HG03175 (cell line): ENCODE measurements around the gene MLLT6.

Source experiments
- ATAC-seq: cut with Tn5 transposase; IDR thresholded peaks from one replicate; pipeline ENCODE4 v1.9.1; 2021; ENCODE audit warnings: mild to moderate bottlenecking, moderate library complexity; ENCODE audit not compliant: unreplicated experiment

MLLT6 gene

DNA sequence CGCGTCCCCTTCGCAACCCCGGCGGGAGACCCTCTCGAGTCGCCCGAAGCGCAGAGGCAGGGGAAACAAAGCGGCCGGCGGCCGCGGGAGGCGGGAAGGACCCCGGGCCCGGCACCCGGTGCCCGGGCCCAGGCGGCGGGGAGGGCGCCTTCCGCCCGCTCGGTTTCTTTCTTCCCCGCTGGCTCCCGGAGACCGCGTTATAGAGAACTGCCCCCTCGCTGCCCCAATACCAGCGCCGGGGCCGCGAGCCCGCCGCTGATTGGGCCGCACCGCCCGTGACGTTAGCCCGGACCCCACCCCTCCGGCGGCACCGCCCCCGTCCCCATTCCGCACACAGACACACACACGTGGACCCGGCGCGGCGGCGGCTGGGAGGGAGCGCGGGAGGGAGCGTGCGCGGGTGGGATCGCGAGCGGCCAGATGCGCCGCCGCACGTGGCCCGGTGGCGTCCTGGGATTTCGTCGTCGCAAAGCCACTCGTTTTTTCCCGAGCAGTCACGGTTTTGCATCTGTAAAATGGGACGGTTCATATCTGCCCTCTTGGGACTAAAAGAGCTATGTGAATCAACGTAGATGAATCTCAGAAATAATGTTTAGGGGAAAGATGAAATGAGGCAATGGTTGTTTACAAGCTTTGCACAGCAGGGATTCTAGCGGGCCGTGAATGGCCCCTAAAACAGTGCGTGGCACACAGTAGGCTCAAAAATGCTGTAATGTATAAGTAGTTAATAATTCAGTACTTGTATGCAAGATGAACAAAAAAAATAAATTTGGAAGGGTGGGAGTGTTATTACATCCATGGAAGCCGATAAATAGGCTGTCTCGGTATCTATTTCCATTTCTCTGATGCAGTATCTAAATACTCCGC is 30.1 kb upstream of the MLLT6 start, which contains the start of gene EPOP:
Gene EPOP (minus strand): TSS at position 209 of the 867 bp plus-strand sequence. CDS start 462 bp downstream, outside the sequence.
- peak; percentile 59 for ATAC-seq

GRCh38 chr17:38676706-38677504 is 28.2 kb upstream of the MLLT6 start:
- ATAC-seq, result peak; percentile 59

GRCh38 chr17:38677819-38678218 is 27.3 kb upstream of the MLLT6 start:
- no peak for ATAC-seq

DNA sequence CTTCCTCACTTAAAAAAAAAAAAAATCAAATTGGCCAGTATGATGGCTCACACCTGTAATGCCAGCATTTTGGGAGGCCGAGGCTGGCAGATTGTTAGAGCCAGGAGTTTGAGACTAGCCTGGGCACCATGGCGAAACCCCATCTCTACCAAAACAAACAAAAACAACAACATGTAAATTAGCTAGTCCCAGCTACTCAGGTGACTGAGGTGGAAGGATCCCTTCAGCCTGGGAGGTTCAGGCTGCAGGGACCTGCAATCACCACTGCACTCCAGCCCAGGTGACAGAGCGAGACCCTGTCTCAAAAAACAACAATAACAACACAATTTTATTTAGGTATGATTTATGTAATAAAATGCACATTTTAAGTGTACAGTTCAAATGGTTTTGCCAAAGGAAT is 24.0 kb upstream of the MLLT6 start:
- ATAC-seq, result no peak

GRCh38 chr17:38685491-38685890 is 19.6 kb upstream of the MLLT6 start:
- ATAC-seq, result no peak

- no peak for ATAC-seq
Observed at GRCh38 chr17:38687286-38687685, 17.8 kb upstream of the MLLT6 start.

- ATAC-seq, result no peak
Observed at GRCh38 chr17:38690386-38690785, 14.7 kb upstream of the MLLT6 start.

DNA sequence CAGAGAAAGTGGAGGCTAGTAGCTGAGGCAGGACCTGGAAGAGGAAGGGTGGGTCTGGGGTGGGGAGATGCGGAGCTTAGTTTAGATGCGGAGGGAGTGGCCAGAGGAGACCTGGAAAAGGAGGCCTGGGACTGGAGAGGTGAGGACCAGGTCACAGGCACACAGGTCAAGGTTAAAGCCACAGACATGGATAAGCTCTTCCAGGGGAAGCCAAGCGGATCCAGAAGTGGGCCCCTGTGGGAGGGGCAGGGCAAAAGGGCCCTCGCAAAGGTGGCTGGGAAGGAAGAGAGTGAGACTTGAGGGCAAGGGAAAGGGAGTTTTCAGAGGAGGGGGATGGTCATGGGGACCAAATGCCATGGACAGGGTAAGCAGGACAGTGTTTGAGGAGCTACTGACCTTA is 13.9 kb upstream of the MLLT6 start:
- no peak for ATAC-seq

DNA sequence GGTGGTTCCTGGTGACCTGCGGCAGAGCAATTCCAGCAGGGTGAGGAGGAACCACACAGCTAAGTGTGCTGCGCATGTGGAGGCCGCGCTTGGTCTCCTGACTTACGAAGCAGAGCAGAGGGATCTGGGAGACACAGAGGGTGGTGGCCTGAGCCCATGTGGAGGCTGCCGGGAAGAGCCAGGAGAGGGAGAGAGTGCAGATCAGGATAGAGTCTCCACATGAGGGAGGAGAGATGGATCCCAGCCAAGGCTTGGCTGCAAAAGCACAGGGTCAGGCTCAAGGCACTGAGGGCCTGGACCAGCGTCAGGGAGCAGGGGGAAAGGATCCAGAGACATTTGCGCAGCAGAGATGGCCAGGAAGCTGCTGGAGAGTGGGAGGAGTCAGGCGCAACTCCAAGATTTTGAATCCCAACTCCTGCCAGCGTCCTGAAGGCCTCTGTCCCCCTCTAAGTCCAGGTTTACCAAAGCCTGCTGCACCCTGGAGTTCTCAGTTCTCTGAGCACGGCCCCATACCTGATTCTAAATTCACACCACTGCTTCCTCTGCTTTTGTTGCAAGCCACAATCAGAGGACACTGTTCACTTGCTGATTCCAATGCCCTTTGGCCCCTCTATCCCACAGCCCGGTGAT is 11.3 kb upstream of the MLLT6 start:
- no peak for ATAC-seq

DNA sequence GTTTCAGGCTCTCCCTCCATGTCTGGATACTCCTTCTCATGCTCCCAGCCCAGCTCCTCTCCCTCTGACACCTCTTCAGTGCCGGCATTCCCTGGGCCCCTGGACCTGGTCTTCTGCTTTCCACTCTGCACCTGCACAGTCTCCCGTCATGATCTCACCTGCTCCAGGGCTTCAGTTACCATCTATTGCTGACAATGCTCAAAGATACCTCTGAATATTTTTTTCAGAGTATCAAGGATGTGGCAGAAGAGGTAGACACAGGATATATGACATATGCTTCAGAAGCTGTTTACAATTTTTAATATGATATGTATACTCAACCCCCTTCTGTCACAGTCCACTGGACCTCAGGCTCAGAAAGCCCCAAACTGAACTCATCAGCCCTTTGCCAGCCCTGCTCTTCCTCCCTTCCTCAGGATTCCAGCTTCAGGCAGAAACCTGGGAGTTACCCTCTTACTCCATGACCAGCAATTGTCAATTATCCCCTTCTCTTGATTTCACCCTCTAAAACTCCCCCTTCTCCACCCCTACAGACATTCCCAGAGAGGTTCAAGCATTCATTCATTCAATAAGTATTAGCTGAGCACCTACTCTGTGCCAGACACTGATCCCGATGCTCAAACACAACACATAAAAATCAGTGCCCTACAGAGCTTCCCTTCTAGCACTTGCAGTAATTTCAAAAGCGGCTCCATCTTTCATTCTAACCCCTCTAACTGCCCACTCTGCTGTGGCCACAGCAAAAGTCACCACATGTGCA is 7.8 kb upstream of the MLLT6 start:
- no peak for ATAC-seq

- ATAC-seq, result no peak
Observed at GRCh38 chr17:38698760-38699159, 6.3 kb upstream of the MLLT6 start.

DNA sequence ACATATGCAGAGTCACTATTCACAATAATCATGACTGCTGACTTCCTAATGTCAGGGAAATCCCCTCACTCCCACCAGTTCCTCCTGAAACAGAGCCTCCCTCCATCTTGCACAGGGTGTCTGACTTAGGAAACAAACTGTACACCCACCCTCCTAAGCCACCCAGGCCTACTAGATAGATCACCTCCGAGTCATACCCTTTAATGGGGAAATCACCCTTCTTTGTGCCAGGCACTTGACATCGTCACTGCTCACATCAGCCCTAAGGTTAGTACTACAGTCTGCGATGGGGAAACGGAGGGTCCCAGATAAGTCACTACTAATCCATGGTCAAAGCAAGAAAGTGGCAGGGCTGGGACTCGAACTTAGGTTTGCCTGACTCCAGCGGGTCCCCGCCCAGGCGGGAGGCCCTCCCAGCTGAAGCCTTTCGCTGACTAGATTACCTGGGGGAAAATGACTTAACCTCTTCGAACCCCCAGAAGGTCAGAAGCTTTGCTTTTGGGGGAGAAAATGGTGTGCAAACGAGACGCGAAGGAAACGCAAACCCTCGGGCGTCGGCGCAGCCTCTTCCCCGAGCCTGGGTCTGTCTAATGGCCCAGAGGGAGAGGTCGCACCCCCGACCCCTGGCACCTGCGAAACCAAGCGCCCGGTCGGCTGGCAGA is 3.4 kb upstream of the MLLT6 start:
- peak; percentile 27 for ATAC-seq

DNA sequence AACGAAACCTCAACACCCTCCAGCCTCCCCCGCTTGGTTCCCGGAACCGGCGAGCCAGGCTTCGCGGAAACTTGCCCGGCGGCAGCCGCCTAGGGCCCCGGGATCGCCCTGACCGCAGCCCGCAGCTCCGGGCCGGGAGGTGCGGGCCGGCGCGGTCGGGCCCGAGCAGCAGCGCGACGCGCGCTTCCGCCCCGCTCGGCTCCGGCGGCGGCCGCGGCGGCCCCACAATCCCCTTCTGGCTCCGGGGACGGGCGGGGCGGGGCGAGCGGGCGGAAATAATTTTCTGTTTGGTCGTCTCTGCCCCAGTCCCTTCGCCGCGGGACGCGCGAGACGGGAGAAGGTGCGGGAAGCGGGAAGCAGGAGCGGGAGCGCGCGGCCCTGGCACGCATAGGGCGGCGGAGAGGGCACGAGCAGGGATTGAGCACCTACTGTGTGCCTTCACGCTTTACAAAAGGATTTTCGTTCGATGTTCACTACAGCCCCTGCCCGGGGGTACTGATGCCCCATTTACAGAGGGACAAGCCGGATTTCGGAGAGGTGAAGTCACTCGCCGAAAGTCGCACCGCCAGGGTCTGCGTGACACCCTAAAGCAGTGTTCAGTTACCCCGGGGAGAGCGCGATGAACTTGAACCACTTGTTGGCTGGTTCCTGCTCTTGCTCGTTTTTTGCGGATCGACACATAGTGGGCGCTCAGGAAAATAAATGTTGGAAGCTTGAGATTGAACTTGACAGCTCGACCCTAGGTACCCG is 2.7 kb upstream of the MLLT6 start:
- peak; percentile 38 for ATAC-seq

GRCh38 chr17:38702916-38703741 is 1.9 kb upstream of the MLLT6 start:
- no peak for ATAC-seq

DNA sequence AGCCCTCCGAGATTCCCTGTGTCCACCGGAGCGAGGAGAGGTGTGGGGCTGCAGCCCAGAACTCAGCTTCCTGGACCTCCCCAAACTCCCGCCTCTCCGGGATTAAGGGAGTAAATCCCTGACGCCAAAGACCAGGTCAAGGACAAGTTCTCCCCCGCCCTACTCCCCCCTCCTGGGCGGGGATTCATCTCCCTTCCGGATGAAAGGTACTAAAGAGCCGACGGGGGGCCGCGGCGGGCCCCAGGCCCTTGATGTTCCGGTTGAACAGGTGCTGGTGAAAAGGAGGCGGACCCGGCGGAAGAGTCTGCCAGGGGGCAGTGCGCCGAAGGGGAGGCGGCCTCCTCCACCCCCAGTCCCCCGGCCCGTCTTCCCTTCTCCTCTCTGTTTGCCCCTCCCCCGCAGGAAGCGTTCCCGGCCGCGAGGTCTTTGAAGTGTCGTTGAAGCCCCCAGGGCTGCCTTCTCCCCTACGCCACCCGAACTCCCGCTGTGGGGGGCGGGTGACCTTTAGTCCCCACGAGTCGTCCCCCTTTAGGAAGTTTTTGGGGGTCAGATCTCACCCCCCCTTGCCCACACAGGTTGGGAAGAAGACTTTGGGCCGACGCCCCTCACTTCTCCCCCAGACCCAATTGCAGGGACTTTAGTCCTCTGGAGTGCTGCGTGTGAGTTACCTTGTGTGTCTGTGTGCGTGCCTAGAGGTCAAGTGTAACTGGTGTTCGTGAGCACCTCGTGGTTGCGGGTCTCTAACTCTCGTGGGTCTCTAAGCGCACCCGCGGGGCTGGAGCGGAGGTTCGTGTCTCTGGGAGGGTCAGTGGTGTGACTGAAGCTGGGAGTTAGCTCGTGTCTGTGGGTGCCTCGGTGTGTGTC is 1.1 kb upstream of the MLLT6 start:
- no peak for ATAC-seq

- no peak for ATAC-seq
Observed at GRCh38 chr17:38705523-38705802, 390 bp downstream of the MLLT6 start.

DNA sequence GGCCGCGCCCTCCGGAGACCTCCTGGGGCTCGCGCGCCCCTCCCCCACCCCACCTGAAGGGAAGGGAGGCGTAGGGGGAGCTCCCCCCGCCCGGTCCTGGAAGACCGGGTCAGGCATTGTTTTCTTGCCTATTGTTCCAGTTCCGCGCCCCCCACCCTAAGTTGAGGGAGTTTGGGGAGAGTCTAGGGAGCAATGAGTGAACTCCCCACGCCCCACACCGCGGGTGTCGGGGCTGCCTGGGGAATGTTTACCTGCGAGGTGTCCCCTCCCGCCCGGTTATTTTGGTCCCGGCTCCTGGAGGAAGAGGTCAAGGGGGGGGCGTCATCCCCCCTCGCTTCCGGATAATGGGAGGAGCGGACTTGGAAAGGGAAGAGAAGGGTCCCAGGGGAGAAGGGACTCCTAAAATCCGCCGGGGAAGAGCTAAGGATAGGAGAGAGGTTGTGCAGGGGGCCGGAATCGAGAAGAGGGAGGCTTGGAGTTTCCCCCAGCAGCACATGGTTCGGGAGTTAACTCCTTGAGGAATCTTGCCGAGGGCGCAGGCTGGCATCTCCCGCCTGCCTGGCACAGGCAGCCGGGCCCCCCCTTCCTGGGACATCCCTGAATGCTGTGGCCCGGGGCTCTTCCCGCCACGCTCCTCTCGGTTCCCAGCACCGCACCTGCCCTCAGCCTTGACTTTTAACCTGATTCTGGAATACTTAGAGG is 881 bp downstream of the MLLT6 start:
- ATAC-seq, result no peak
